GM12878 (cell line): Measurements from ENCODE around the gene DDX51. TPM values are rescaled to one million over a fixed set of nuclear protein-coding genes. Genes with fewer than 3 reads are reported as not detected.

Source experiments
- ATAC-seq: fragments of 200-7000 bp; cut with Tn5 transposase; 3 replicates; pipeline ENCODE4 v1.9.1; 2020; ENCODE audit warnings: mild to moderate bottlenecking, moderate library complexity
- BruUV-seq: library from RNA; stranded (reverse); fragments of 400-500 nt; replicated peaks from 2 replicates; lab custom pipeline; 2021; lab: Mats Ljungman, UMichigan
- CTCF ChIA-PET: fragments of 300-600 bp; sonication (Branson Sonifier 250); formaldehyde crosslinking; extraction: SDS; loops from one replicate; lab custom pipeline; 2021; ENCODE audit warnings: inconsistent platforms; lab: Yijun Ruan, JAX
- POLR2A ChIA-PET: fragments of 350-600 bp; formaldehyde crosslinking; extraction: SDS; loops from one replicate; lab custom pipeline; 2021; ENCODE audit warnings: inconsistent platforms; lab: Charles Lee
- RAD21 ChIA-PET: fragments of 300-600 bp; sonication (Branson Sonifier 250); formaldehyde crosslinking; loops from one replicate; lab custom pipeline; 2023; ENCODE audit warnings: antibody characterized with exemption; ENCODE audit not compliant: unreplicated experiment; lab: Charles Lee
- SMC1A ChIA-PET: fragments of 300-600 bp; sonication (Branson Sonifier 250); formaldehyde crosslinking; loops from one replicate; lab custom pipeline; 2023; ENCODE audit not compliant: unreplicated experiment, uncharacterized antibody; lab: Charles Lee
- DNase-seq: peaks from one replicate; pipeline ENCODE4 v3.0.0-alpha.2; 2011; ENCODE audit warnings: low read depth, low spot score
- FAIRE-seq: peaks from 3 replicates; lab custom pipeline; 2011; peaks lifted over from hg19 to GRCh38; lab: Jason Lieb, UNC
- H2AFZ ChIP-seq: 2 replicates; pipeline ENCODE4 v1.6.0; 2011; ENCODE audit warnings: low read depth, low read length, control low read depth; ENCODE audit not compliant: control insufficient read depth
- H3K27ac ChIP-seq: 2 replicates; pipeline ENCODE4 v1.5.1; 2011; ENCODE audit warnings: control low read depth; ENCODE audit not compliant: control insufficient read depth, insufficient read depth
- H3K27me3 ChIP-seq, 2 experiments: replicated peaks in 1 of 2; 2 replicates each; pipeline versions ENCODE4 v1.6.0 to v1.6.1; 2011; ENCODE audit warnings: low read length in 1 of 2; ENCODE audit not compliant: control insufficient read depth in 2 of 2, insufficient read depth in 2 of 2
- H3K36me3 ChIP-seq, 2 experiments: 2 replicates each; pipeline ENCODE4 v1.5.1; 2011; ENCODE audit warnings: low read length in 1 of 2; ENCODE audit not compliant: control insufficient read depth in 2 of 2, insufficient read depth in 2 of 2
- H3K4me1 ChIP-seq: 2 replicates; pipeline ENCODE4 v1.6.1; 2011; ENCODE audit warnings: mild to moderate bottlenecking, low read length, moderate library complexity, mixed read lengths; ENCODE audit not compliant: control insufficient read depth, insufficient read depth
- H3K4me2 ChIP-seq: 2 replicates; pipeline ENCODE4 v1.6.0; 2011; ENCODE audit warnings: control low read depth; ENCODE audit not compliant: control insufficient read depth, insufficient read depth
- H3K4me3 ChIP-seq: fragments of 200-600 bp; sonication (generic); 2 replicates; pipeline ENCODE4 v1.5.1; 2016
- H3K79me2 ChIP-seq: 2 replicates; pipeline ENCODE4 v1.6.0; 2011; ENCODE audit warnings: low read length; ENCODE audit not compliant: control insufficient read depth, insufficient read depth
- H3K9ac ChIP-seq: 2 replicates; pipeline ENCODE4 v1.8.0; 2011; ENCODE audit warnings: low read length, control low read depth, mixed read lengths; ENCODE audit not compliant: control insufficient read depth, insufficient read depth
- H3K9me3 ChIP-seq: replicated peaks from 3 replicates; pipeline ENCODE4 v1.5.1; 2011; ENCODE audit warnings: mild to moderate bottlenecking, low read length; ENCODE audit not compliant: control insufficient read depth, insufficient read depth
- H4K20me1 ChIP-seq: 2 replicates; pipeline ENCODE4 v1.6.0; 2011; ENCODE audit not compliant: control insufficient read depth, insufficient read depth
- BMI1 ChIP-seq: fragments of 450-650 bp; IDR thresholded peaks from 2 replicates; pipeline ENCODE4 v1.6.1; 2016; ENCODE audit warnings: mild to moderate bottlenecking, moderate library complexity, borderline replicate concordance
- CUX1 ChIP-seq: IDR thresholded peaks from 2 replicates; pipeline ENCODE4 v1.6.1; 2012; ENCODE audit warnings: improper control_type of control experiment, low read depth, low read length; ENCODE audit not compliant: insufficient replicate concordance
- ELK1 ChIP-seq: IDR thresholded peaks from 2 replicates; pipeline ENCODE4 v1.6.1; 2012; ENCODE audit warnings: low read depth, low read length, improper control_type of control experiment
- FOXK2 ChIP-seq: fragments of 450-650 bp; IDR thresholded peaks from 2 replicates; pipeline ENCODE4 v1.6.1; 2017; ENCODE audit warnings: mild to moderate bottlenecking, moderate library complexity
- IRF4 ChIP-seq: IDR thresholded peaks from 2 replicates; pipeline ENCODE4 v1.6.1; 2011; ENCODE audit warnings: low read depth, low read length
- MAX ChIP-seq: IDR thresholded peaks from 2 replicates; pipeline ENCODE4 v1.6.1; 2012; ENCODE audit warnings: low read depth, low read length, improper control_type of control experiment
- NR2C1 ChIP-seq: fragments of 450-650 bp; IDR thresholded peaks from 2 replicates; pipeline ENCODE4 v1.6.1; 2017; ENCODE audit warnings: antibody characterized with exemption, mild to moderate bottlenecking, moderate library complexity
- NRF1 ChIP-seq: conservative IDR thresholded peaks from 2 replicates; pipeline ENCODE4 v1.6.1; 2011; ENCODE audit warnings: mild to moderate bottlenecking, low read depth, low read length, improper control_type of control experiment
- PAX5 ChIP-seq: IDR thresholded peaks from 2 replicates; pipeline ENCODE4 v1.6.1; 2011; ENCODE audit warnings: low read depth, low read length, borderline replicate concordance
- PKNOX1 ChIP-seq: fragments of 450-650 bp; IDR thresholded peaks from 2 replicates; pipeline ENCODE4 v1.6.1; 2016; ENCODE audit warnings: mild to moderate bottlenecking
- RAD51 ChIP-seq: fragments of 450-650 bp; IDR thresholded peaks from 2 replicates; pipeline ENCODE4 v1.6.1; 2016; ENCODE audit warnings: moderate library complexity, mild to moderate bottlenecking, inconsistent platforms
- SRF ChIP-seq, 2 experiments: IDR thresholded peaks; 2 replicates each; pipeline ENCODE4 v1.6.1; 2011; ENCODE audit warnings: low read depth in 2 of 2, low read length in 2 of 2, mild to moderate bottlenecking in 1 of 2, moderate library complexity in 1 of 2
- TCF7 ChIP-seq: IDR thresholded peaks from 2 replicates; pipeline ENCODE4 v1.6.1; 2014; ENCODE audit warnings: antibody characterized with exemption, borderline replicate concordance
- USF2 ChIP-seq: IDR thresholded peaks from 2 replicates; pipeline ENCODE4 v1.6.1; 2011; ENCODE audit warnings: low read depth, low read length, improper control_type of control experiment, borderline replicate concordance
- ZNF622 ChIP-seq: fragments of 450-650 bp; IDR thresholded peaks from 2 replicates; pipeline ENCODE4 v1.6.1; 2017; ENCODE audit warnings: mild to moderate bottlenecking, inconsistent platforms
- WGBS: methylation state at CpG from one replicate; pipeline ENCODE4 v1.1.6; 2016; ENCODE audit warnings: low lambda C conversion rate; ENCODE audit not compliant: insufficient replicate concordance, insufficient coverage; ENCODE audit errors: missing lambda C conversion rate; 5-methylcytosine and 5-hydroxymethylcytosine counted together
- in situ Hi-C: fragments of 300-500 bp; cut with MboI; formaldehyde crosslinking; loops from 9 replicates; pipeline ENCODE4 v1.14.3; 2018; ENCODE audit warnings: mixed read lengths
- intact Hi-C: fragments of 100-400 bp; cut with micrococcal nuclease; formaldehyde crosslinking; loops from one replicate; pipeline ENCODE4 v1.14.2; 2022; ENCODE audit not compliant: unreplicated experiment
- polyA plus RNA-seq, 11 experiments: library from polyadenylated mRNA; depleted of rRNA in 4 of 11; unstranded in 6 of 11; stranded (reverse) in 5 of 11; fragments of >200 nt; fragmentation: Nextera tagmentation in 4 of 11; fragmentation: Illumina TruSeq in 1 of 11; extraction: Ambion mirVana in 4 of 11; extraction: Trizol in 1 of 11; gene quantifications; 1 replicate in 1 of 11; 2 replicates in 10 of 11; pipeline versions ENCODE4 v1.2.1 to v1.2.3, GENCODE V29; 2011 to 2016; ENCODE audit warnings: inconsistent platforms in 2 of 11, missing spikeins in 2 of 11, low read depth in 1 of 11
- total RNA-seq, 4 experiments: library from RNA; depleted of rRNA in 3 of 4; stranded (reverse); fragments of >200 nt in 3 of 4; fragmentation: Illumina TruSeq in 1 of 4; extraction: Trizol in 1 of 4; gene quantifications; 2 replicates each; pipeline versions ENCODE4 v1.2.1 to v1.2.3, GENCODE V29; 2013 to 2021

Gene DDX51
- total and polyA plus RNA-seq, 10 of the 15 experiments (the other 5 are each of a cell fraction or from before 2014, with no cell fraction given): 0.97 to 29.1 (median 9.8) TPM

GRCh38 chr12:132160601-132161035, 16.5 kb upstream of the DDX51 start (continued):
- no peak for TF ChIP-seq CUX1
- TF ChIP-seq NR2C1: no peak

- Histone ChIP-seq H3K27ac (no peak overlapping the region), H3K4me2 (no peak overlapping the region), H2AFZ (no peak overlapping the region), H3K4me3 (no peak overlapping the region), H4K20me1 (no peaks in the 10 kb centered on the region), H3K9ac (no peak overlapping the region), H3K36me3 (peaks cover 3 to 7% of the 10 kb centered on the region in 2 experiments), H3K79me2 (no peaks in the 10 kb centered on the region), H3K27me3 (no peaks in the 10 kb centered on the region), H3K4me1 (no peaks in the 10 kb centered on the region), H3K9me3 (peaks cover 8% of the 10 kb centered on the region)
- DNase-seq (no peak), FAIRE-seq (no peak), ATAC-seq (no peak)
- ChIA-PET SMC1A (no interaction called here), RAD21 (no interaction called here), CTCF (no interaction called here), POLR2A (no interaction called here)
- intact Hi-C loops: no loop called here
- BruUV-seq: no TSS peak
- WGBS: 90% methylated on average over 16 of the region's 16 CpGs
- in situ Hi-C loops: no loop called here
- TF ChIP-seq TCF7: no peak
- no peak for TF ChIP-seq SRF (IDR thresholded peaks at IDR 0.05; ENCODE audit: low read depth in 2 of 2, low read length in 2 of 2)
- TF ChIP-seq RAD51: no peak
- TF ChIP-seq PKNOX1: no peak
- TF ChIP-seq BMI1: no peak
- TF ChIP-seq IRF4: no peak
- no peak for TF ChIP-seq FOXK2
- TF ChIP-seq NRF1: no peak
- no peak for TF ChIP-seq ZNF622
- no peak for TF ChIP-seq ELK1
- no peak for TF ChIP-seq USF2
- TF ChIP-seq PAX5: no peak
- no peak for TF ChIP-seq MAX
Measured at GRCh38 chr12:132160016-132160415, 15.9 kb upstream of the DDX51 start.
